Panc1 (cell line): Measurements from ENCODE around the gene CAMKMT. TPM values are rescaled to one million over a fixed set of nuclear protein-coding genes. Genes with fewer than 3 reads are reported as not detected.

Experiments used
- ATAC-seq: fragments of 200-7000 bp; cut with Tn5 transposase; 2 replicates; pipeline ENCODE4 v1.9.1; 2020; ENCODE audit warnings: mild to moderate bottlenecking, moderate library complexity
- BruUV-seq: library from RNA; stranded (reverse); fragments of 400-500 nt; replicated peaks from 2 replicates; lab custom pipeline; 2021; lab: Mats Ljungman, UMichigan
- CTCF ChIA-PET: fragments of 300-600 bp; sonication (Branson Sonifier 250); formaldehyde crosslinking; loops from one replicate; lab custom pipeline; 2022; ENCODE audit warnings: antibody characterized with exemption; lab: Charles Lee
- POLR2A ChIA-PET: fragments of 300-600 bp; sonication (Branson Sonifier 250); formaldehyde crosslinking; loops from one replicate; lab custom pipeline; 2022; ENCODE audit warnings: antibody characterized with exemption; lab: Charles Lee
- DNase-seq: peaks from one replicate; pipeline ENCODE4 v3.0.0-alpha.2; 2010; ENCODE audit warnings: low read depth, low spot score
- H3K27ac ChIP-seq: 2 replicates; pipeline ENCODE4 v1.5.1; 2011; ENCODE audit warnings: mild to moderate bottlenecking, low read length, inconsistent platforms
- H3K27me3 ChIP-seq: fragments of 200-500 bp; sonication (Bioruptor generic); 2 replicates; pipeline ENCODE4 v1.6.0; 2014; ENCODE audit warnings: low read length, inconsistent platforms; ENCODE audit not compliant: control insufficient read depth, insufficient read depth
- H3K36me3 ChIP-seq: fragments of 200-500 bp; sonication (Bioruptor generic); 2 replicates; pipeline ENCODE4 v1.5.1; 2014; ENCODE audit warnings: inconsistent platforms, mild to moderate bottlenecking, low read length, moderate library complexity; ENCODE audit not compliant: control insufficient read depth, insufficient read depth
- H3K4me1 ChIP-seq: 2 replicates; pipeline ENCODE4 v1.5.1; 2011; ENCODE audit warnings: inconsistent platforms, mild to moderate bottlenecking, low read length, moderate library complexity; ENCODE audit not compliant: control insufficient read depth, insufficient read depth
- H3K4me3 ChIP-seq, 2 experiments: 2 replicates each; pipeline ENCODE4 v1.5.1; 2011 to 2012; ENCODE audit warnings: low read depth in 2 of 2, low read length in 2 of 2, mild to moderate bottlenecking in 2 of 2, inconsistent platforms in 1 of 2, moderate library complexity in 1 of 2
- H3K9me3 ChIP-seq: fragments of 200-500 bp; sonication (Bioruptor generic); 2 replicates; pipeline ENCODE4 v1.5.1; 2014; ENCODE audit warnings: low read depth, mild to moderate bottlenecking, inconsistent platforms, low read length, moderate library complexity; ENCODE audit not compliant: control insufficient read depth, insufficient read depth
- POLR2AphosphoS5 ChIP-seq: IDR thresholded peaks from 2 replicates; pipeline ENCODE4 v1.6.1; 2012; ENCODE audit warnings: mild to moderate bottlenecking, low read depth, low read length, moderate library complexity
- SIN3A ChIP-seq: IDR thresholded peaks from 2 replicates; pipeline ENCODE4 v1.6.1; 2012; ENCODE audit warnings: low read depth, mild to moderate bottlenecking, low read length, moderate library complexity, borderline replicate concordance; ENCODE audit not compliant: insufficient read depth
- TCF7L2 ChIP-seq: IDR thresholded peaks from 2 replicates; pipeline ENCODE4 v1.6.1; 2011; ENCODE audit warnings: mild to moderate bottlenecking, low read depth, low read length, inconsistent platforms
- in situ Hi-C: cut with HindIII; loops from 2 replicates; pipeline ENCODE4 v1.10.0; 2016; ENCODE audit warnings: low sequenced_read_pairs, low pct_unique_long_range_greater_than_20kb
- intact Hi-C: fragments of 100-400 bp; cut with micrococcal nuclease; formaldehyde crosslinking; loops from one replicate; pipeline ENCODE4 v1.10.0; 2022; ENCODE audit not compliant: unreplicated experiment
- total RNA-seq: library from RNA; stranded (reverse); gene quantifications from one replicate; pipeline ENCODE4 v1.2.1, GENCODE V29; 2021; ENCODE audit not compliant: unreplicated experiment
- TF ChIP-seq, protein P1 (sequence below): fragments of 450-650 bp; IDR thresholded peaks from 2 replicates; pipeline ENCODE4 v1.5.1; 2017; ENCODE audit warnings: mild to moderate bottlenecking
- TF ChIP-seq, protein P2 (sequence below), 2 experiments: IDR thresholded peaks; 2 replicates each; pipeline ENCODE4 v1.6.1; 2011 to 2012; ENCODE audit warnings: low read depth in 2 of 2, control low read depth in 1 of 2, low read length in 1 of 2, mild to moderate bottlenecking in 1 of 2, moderate library complexity in 1 of 2; ENCODE audit not compliant: insufficient read depth in 1 of 2

CAMKMT gene
- total RNA-seq, 1 experiment from 2014 or later: 12.6 TPM

DNA sequence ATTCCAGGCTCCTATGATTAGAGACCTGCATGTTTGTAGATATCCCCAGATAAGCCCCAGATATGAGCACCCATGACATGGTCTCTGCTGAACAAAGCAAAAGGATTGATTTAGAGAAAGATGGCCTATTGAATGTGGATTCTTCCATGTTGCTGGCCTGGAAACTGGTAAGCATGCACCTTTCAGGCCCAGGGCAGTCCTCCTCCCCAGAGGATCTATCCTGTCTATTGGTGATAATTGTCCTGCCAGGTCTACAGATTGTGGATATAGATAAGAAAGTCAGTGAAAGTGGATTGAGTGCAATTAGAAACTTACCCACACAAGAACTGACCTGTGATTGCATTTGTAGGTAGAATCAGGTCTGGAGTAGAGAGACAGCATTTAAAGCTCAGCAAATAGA, 322.8 kb downstream of the CAMKMT start:
- Histone ChIP-seq H3K4me3 (no peak overlapping the region), H3K27ac (no peak overlapping the region), H3K36me3 (no peaks in the 10 kb centered on the region), H3K4me1 (no peaks in the 10 kb centered on the region), H3K27me3 (no peaks in the 10 kb centered on the region), H3K9me3 (no peaks in the 10 kb centered on the region)
- POLR2A ChIA-PET: no interaction called here
- ATAC-seq: no peak
- intact Hi-C loops (no loop called here), in situ Hi-C loops (no loop called here)
- TF ChIP-seq, protein P1, sequence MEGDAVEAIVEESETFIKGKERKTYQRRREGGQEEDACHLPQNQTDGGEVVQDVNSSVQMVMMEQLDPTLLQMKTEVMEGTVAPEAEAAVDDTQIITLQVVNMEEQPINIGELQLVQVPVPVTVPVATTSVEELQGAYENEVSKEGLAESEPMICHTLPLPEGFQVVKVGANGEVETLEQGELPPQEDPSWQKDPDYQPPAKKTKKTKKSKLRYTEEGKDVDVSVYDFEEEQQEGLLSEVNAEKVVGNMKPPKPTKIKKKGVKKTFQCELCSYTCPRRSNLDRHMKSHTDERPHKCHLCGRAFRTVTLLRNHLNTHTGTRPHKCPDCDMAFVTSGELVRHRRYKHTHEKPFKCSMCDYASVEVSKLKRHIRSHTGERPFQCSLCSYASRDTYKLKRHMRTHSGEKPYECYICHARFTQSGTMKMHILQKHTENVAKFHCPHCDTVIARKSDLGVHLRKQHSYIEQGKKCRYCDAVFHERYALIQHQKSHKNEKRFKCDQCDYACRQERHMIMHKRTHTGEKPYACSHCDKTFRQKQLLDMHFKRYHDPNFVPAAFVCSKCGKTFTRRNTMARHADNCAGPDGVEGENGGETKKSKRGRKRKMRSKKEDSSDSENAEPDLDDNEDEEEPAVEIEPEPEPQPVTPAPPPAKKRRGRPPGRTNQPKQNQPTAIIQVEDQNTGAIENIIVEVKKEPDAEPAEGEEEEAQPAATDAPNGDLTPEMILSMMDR: no peak
- TF ChIP-seq, protein P2, sequence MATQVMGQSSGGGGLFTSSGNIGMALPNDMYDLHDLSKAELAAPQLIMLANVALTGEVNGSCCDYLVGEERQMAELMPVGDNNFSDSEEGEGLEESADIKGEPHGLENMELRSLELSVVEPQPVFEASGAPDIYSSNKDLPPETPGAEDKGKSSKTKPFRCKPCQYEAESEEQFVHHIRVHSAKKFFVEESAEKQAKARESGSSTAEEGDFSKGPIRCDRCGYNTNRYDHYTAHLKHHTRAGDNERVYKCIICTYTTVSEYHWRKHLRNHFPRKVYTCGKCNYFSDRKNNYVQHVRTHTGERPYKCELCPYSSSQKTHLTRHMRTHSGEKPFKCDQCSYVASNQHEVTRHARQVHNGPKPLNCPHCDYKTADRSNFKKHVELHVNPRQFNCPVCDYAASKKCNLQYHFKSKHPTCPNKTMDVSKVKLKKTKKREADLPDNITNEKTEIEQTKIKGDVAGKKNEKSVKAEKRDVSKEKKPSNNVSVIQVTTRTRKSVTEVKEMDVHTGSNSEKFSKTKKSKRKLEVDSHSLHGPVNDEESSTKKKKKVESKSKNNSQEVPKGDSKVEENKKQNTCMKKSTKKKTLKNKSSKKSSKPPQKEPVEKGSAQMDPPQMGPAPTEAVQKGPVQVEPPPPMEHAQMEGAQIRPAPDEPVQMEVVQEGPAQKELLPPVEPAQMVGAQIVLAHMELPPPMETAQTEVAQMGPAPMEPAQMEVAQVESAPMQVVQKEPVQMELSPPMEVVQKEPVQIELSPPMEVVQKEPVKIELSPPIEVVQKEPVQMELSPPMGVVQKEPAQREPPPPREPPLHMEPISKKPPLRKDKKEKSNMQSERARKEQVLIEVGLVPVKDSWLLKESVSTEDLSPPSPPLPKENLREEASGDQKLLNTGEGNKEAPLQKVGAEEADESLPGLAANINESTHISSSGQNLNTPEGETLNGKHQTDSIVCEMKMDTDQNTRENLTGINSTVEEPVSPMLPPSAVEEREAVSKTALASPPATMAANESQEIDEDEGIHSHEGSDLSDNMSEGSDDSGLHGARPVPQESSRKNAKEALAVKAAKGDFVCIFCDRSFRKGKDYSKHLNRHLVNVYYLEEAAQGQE (IDR thresholded peaks at IDR 0.05; ENCODE audit: insufficient read depth in 1 of 2, low read depth in 2 of 2, low read length in 1 of 2): no peak
- TF ChIP-seq TCF7L2: no peak
- no peak for TF ChIP-seq SIN3A
- TF ChIP-seq POLR2AphosphoS5: no peak
- CTCF ChIA-PET: no interaction called here
- no peak for DNase-seq
- BruUV-seq: no TSS peak

DNA sequence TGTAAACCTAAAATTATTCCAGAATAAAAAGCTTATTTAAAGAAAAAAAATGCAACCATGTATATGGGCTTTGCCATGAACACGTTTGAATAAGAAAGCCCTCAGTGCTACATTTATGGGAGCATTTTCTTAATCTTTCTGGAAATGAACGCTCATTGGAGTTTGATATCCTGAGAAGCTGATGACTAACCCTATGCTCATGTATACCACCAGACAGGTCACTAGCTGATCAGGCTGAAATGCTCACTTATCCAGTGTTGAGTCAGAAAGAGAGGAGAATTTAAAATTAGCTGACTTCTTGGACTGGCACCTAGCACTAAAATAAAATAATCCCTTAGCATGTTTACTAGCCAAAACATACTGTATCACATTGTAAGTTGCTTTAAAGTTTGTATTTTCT, 324.8 kb downstream of the CAMKMT start:
- CTCF ChIA-PET: no interaction called here
- DNase-seq: no peak
- Histone ChIP-seq H3K36me3 (no peaks in the 10 kb centered on the region), H3K4me1 (no peaks in the 10 kb centered on the region), H3K27ac (no peak overlapping the region), H3K27me3 (no peaks in the 10 kb centered on the region), H3K9me3 (no peaks in the 10 kb centered on the region), H3K4me3 (no peak overlapping the region)
- in situ Hi-C loops (no loop called here), intact Hi-C loops (no loop called here)
- no peak for ATAC-seq
- POLR2A ChIA-PET: interaction anchor here (0.6 kb wide), 1 partner anchor 257 kb away, joined by 8 read pairs; no protein-coding TSS in a partner anchor
- TF ChIP-seq, protein P1: no peak
- no peak for TF ChIP-seq TCF7L2
- TF ChIP-seq SIN3A: no peak
- TF ChIP-seq POLR2AphosphoS5: no peak
- TF ChIP-seq, protein P2 (IDR thresholded peaks at IDR 0.05; ENCODE audit: insufficient read depth in 1 of 2, low read depth in 2 of 2, low read length in 1 of 2): no peak
- BruUV-seq: no TSS peak
